Measurements from ENCODE around the gene RBM34.
"Not testable (repeated sequence)": the region's sequence is repeated elsewhere in the genome, so short reads cannot be mapped to it uniquely, and the experiment has no call there.

Gene RBM34

DNA sequence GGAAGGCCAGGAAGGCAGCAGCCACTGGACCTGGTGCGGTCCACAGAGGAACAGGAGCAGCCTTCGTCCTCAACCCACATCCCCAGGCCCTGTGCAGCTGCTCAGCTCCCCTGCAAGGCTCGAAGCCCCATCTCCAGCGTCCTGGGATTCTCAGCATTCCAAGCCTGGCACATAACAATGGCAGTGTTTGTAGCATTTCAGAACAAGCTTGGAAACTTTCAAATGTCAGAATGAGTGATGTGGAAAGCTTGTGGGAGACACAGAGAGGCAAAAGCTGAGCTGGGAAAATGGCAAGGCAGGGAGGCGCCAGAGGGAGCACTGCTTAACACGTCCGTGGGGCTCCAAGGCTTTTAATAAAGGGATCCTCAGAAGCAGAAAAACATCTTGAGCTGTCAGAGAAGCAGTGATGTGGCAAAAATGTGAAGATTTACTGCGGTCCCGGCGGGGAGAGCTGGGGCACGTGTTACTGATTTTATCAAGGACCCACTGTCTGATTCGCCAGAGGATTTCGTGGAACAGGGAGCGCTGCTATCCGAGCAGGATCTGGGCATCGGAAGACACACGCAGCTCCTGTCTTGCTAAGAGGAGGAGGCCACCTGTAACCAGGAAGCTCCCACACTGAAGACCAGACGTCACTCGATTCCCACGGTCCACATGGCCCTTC lies 70.5 kb downstream of the RBM34 start:
- DNase-seq, result peak; percentile 47

DNA sequence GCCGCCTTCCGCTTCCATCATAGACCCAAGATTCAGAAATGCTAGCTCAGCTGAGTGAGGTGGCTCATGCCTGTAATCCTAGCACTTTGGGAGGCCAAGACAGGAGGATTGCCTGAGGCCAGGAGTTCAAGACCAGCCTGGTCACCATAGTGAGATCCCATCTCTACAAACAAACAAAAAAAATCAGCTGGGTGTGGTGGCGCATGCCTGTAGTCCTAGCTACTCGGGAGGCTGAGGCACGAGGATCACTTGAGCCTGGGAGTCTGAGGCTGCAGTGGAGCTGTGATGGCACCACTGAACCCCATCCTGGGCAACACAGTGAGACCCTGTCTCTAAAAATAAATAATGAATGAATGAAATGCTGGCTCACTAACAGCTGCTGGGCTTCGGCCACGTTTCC lies 72.1 kb downstream of the RBM34 start:
- DNase-seq, result peak; percentile 15

DNA sequence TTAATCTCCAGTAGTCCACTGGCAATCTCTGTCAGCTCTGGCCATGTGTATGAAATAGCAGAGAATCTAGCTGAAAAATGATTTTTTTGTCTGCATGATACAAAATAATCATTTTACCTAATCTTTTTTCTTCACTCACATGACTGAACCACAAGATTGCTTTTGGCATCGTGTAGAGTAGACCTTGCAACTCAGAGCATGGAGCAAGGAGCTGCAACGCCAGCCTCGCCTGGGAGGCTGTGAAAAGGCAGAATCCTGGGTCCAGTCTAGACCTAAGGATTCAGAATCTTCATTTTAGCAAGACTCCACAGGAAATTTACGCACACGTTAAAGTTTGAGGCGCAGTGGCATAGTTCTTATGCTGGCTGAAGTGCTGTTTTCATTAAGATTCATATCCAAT lies 72.6 kb downstream of the RBM34 start:
- peak; percentile 10 for DNase-seq

- DNase-seq, result peak; percentile 30
These were observed 73.1 kb downstream of the RBM34 start for GRCh38 chr1:235087906-235088305.

- not testable (repeated sequence) for DNase-seq
These were observed 75.5 kb downstream of the RBM34 start for GRCh38 chr1:235085411-235086117.

Data from left hindlimb (tissue), 1 donor.